Panc1 (cell line): ENCODE measurements around the gene UBR3. TPM values are rescaled to one million over a fixed set of nuclear protein-coding genes. Genes with fewer than 3 reads are reported as not detected.
"Not testable (repeated sequence)": the region's sequence is repeated elsewhere in the genome, so short reads cannot be mapped to it uniquely, and the experiment has no call there.

Experiments
- ATAC-seq: fragments of 200-7000 bp; cut with Tn5 transposase; 2 replicates; pipeline ENCODE4 v1.9.1; 2020; ENCODE audit warnings: mild to moderate bottlenecking, moderate library complexity
- BruUV-seq: library from RNA; stranded (reverse); fragments of 400-500 nt; replicated peaks from 2 replicates; lab custom pipeline; 2021; lab: Mats Ljungman, UMichigan
- CTCF ChIA-PET: fragments of 300-600 bp; sonication (Branson Sonifier 250); formaldehyde crosslinking; loops from one replicate; lab custom pipeline; 2022; ENCODE audit warnings: antibody characterized with exemption; lab: Charles Lee
- POLR2A ChIA-PET: fragments of 300-600 bp; sonication (Branson Sonifier 250); formaldehyde crosslinking; loops from one replicate; lab custom pipeline; 2022; ENCODE audit warnings: antibody characterized with exemption; lab: Charles Lee
- DNase-seq: peaks from one replicate; pipeline ENCODE4 v3.0.0-alpha.2; 2010; ENCODE audit warnings: low read depth, low spot score
- H3K27ac ChIP-seq: 2 replicates; pipeline ENCODE4 v1.5.1; 2011; ENCODE audit warnings: mild to moderate bottlenecking, low read length, inconsistent platforms
- H3K27me3 ChIP-seq: fragments of 200-500 bp; sonication (Bioruptor generic); 2 replicates; pipeline ENCODE4 v1.6.0; 2014; ENCODE audit warnings: low read length, inconsistent platforms; ENCODE audit not compliant: control insufficient read depth, insufficient read depth
- H3K36me3 ChIP-seq: fragments of 200-500 bp; sonication (Bioruptor generic); 2 replicates; pipeline ENCODE4 v1.5.1; 2014; ENCODE audit warnings: inconsistent platforms, mild to moderate bottlenecking, low read length, moderate library complexity; ENCODE audit not compliant: control insufficient read depth, insufficient read depth
- H3K4me1 ChIP-seq: 2 replicates; pipeline ENCODE4 v1.5.1; 2011; ENCODE audit warnings: inconsistent platforms, mild to moderate bottlenecking, low read length, moderate library complexity; ENCODE audit not compliant: control insufficient read depth, insufficient read depth
- H3K4me3 ChIP-seq, 2 experiments: 2 replicates each; pipeline ENCODE4 v1.5.1; 2011 to 2012; ENCODE audit warnings: low read depth in 2 of 2, low read length in 2 of 2, mild to moderate bottlenecking in 2 of 2, inconsistent platforms in 1 of 2, moderate library complexity in 1 of 2
- H3K9me3 ChIP-seq: fragments of 200-500 bp; sonication (Bioruptor generic); 2 replicates; pipeline ENCODE4 v1.5.1; 2014; ENCODE audit warnings: low read depth, mild to moderate bottlenecking, inconsistent platforms, low read length, moderate library complexity; ENCODE audit not compliant: control insufficient read depth, insufficient read depth
- CTCF ChIP-seq: fragments of 450-650 bp; IDR thresholded peaks from 2 replicates; pipeline ENCODE4 v1.5.1; 2017; ENCODE audit warnings: mild to moderate bottlenecking
- POLR2AphosphoS5 ChIP-seq: IDR thresholded peaks from 2 replicates; pipeline ENCODE4 v1.6.1; 2012; ENCODE audit warnings: mild to moderate bottlenecking, low read depth, low read length, moderate library complexity
- REST ChIP-seq, 2 experiments: IDR thresholded peaks; 2 replicates each; pipeline ENCODE4 v1.6.1; 2011 to 2012; ENCODE audit warnings: low read depth in 2 of 2, control low read depth in 1 of 2, low read length in 1 of 2, mild to moderate bottlenecking in 1 of 2, moderate library complexity in 1 of 2; ENCODE audit not compliant: insufficient read depth in 1 of 2
- SIN3A ChIP-seq: IDR thresholded peaks from 2 replicates; pipeline ENCODE4 v1.6.1; 2012; ENCODE audit warnings: low read depth, mild to moderate bottlenecking, low read length, moderate library complexity, borderline replicate concordance; ENCODE audit not compliant: insufficient read depth
- TCF7L2 ChIP-seq: IDR thresholded peaks from 2 replicates; pipeline ENCODE4 v1.6.1; 2011; ENCODE audit warnings: mild to moderate bottlenecking, low read depth, low read length, inconsistent platforms
- in situ Hi-C: cut with HindIII; loops from 2 replicates; pipeline ENCODE4 v1.10.0; 2016; ENCODE audit warnings: low sequenced_read_pairs, low pct_unique_long_range_greater_than_20kb
- intact Hi-C: fragments of 100-400 bp; cut with micrococcal nuclease; formaldehyde crosslinking; loops from one replicate; pipeline ENCODE4 v1.10.0; 2022; ENCODE audit not compliant: unreplicated experiment
- total RNA-seq: library from RNA; stranded (reverse); gene quantifications from one replicate; pipeline ENCODE4 v1.2.1, GENCODE V29; 2021; ENCODE audit not compliant: unreplicated experiment

UBR3 gene
- total RNA-seq, 1 experiment from 2014 or later = 27.9 TPM

GRCh38 chr2:169946546-169946945 is 119.3 kb downstream of the UBR3 start:
- TF ChIP-seq TCF7L2 = no peak
- no peak for TF ChIP-seq SIN3A
- in situ Hi-C loops = no loop called here
- ATAC-seq = no peak

GRCh38 chr2:169955940-169956339 is 128.7 kb downstream of the UBR3 start:
- no peaks in the 10 kb centered on the region for H3K9me3 ChIP-seq
- ChIA-PET CTCF (interaction anchor here (0.5 kb wide), 1 partner anchor 414 kb away, joined by 3 read pairs; no protein-coding TSS in a partner anchor), POLR2A (interaction anchor here (0.6 kb wide), 1 partner anchor 32 kb away, joined by 7 read pairs; no protein-coding TSS in a partner anchor)
- no peak for TF ChIP-seq CTCF
- TF ChIP-seq REST (IDR thresholded peaks at IDR 0.05; ENCODE audit: insufficient read depth in 1 of 2, low read depth in 2 of 2, low read length in 1 of 2) = no peak
- no peak for TF ChIP-seq POLR2AphosphoS5
- TF ChIP-seq TCF7L2 = no peak
- no peak for TF ChIP-seq SIN3A
- no TSS peak for BruUV-seq
- ATAC-seq (no peak), DNase-seq (no peak)
- H3K4me3 ChIP-seq = no peak overlapping the region
- H3K27me3 ChIP-seq = no peaks in the 10 kb centered on the region
- H3K36me3 ChIP-seq = peaks cover 2% of the 10 kb centered on the region; the same call in 1 of the 2 replicates
- intact Hi-C loops = no loop called here
- in situ Hi-C loops = no loop called here
- no peaks in the 10 kb centered on the region for H3K4me1 ChIP-seq
- H3K27ac ChIP-seq = no peak overlapping the region

More at GRCh38 chr2:169946546-169946945, 119.3 kb downstream of the UBR3 start:
- Histone ChIP-seq H3K27ac (no peak overlapping the region), H3K4me1 (no peaks in the 10 kb centered on the region; the same call in 1 of the 2 replicates), H3K36me3 (peaks cover 2% of the 10 kb centered on the region; the same call in 1 of the 2 replicates), H3K4me3 (no peak overlapping the region), H3K9me3 (no peaks in the 10 kb centered on the region), H3K27me3 (no peaks in the 10 kb centered on the region)
- intact Hi-C loops = loop anchor here (10.0 kb wide), 1 partner anchor 278 kb away; no protein-coding TSS in a partner anchor
- DNase-seq = no peak
- ChIA-PET POLR2A (no interaction called here), CTCF (no interaction called here)
- no TSS peak for BruUV-seq

GRCh38 chr2:169957219-169957618 is 130.0 kb downstream of the UBR3 start:
- BruUV-seq, H3K9me3 ChIP-seq, H3K4me3 ChIP-seq, intact Hi-C loops, ATAC-seq, H3K27me3 ChIP-seq, H3K4me1 ChIP-seq, H3K36me3 ChIP-seq, H3K27ac ChIP-seq, POLR2A ChIA-PET, DNase-seq, in situ Hi-C loops, CTCF ChIA-PET: not testable (repeated sequence)
